B cell (primary cell): ENCODE data around the gene MOB3C. TPM values are rescaled to one million over a fixed set of nuclear protein-coding genes. Genes with fewer than 3 reads are reported as not detected.

Experiments
- ATAC-seq: fragments of 200-7000 bp; cut with Tn5 transposase; one replicate; pipeline ENCODE4 v1.10.0; 2021; ENCODE audit warnings: low read depth, mild to moderate bottlenecking, moderate number of reproducible peaks, moderate library complexity
- CTCF ChIA-PET: fragments of 350-600 bp; sonication (Branson Sonifier 250); formaldehyde crosslinking; loops from one replicate; lab custom pipeline; 2021; ENCODE audit warnings: antibody characterized with exemption, inconsistent platforms; lab: Charles Lee
- POLR2A ChIA-PET: fragments of 350-600 bp; sonication (Branson Sonifier 250); formaldehyde crosslinking; loops from one replicate; lab custom pipeline; 2021; ENCODE audit warnings: antibody characterized with exemption; lab: Charles Lee
- DNase-seq: peaks from one replicate; pipeline ENCODE4 v3.0.0; 2013
- H2AFZ ChIP-seq: 2 replicates; pipeline ENCODE4 v1.6.1; 2012; ENCODE audit warnings: mild to moderate bottlenecking, low read depth, low read length; ENCODE audit not compliant: insufficient read depth, poor library complexity, severe bottlenecking
- H3K27ac ChIP-seq, 2 donors: 1 replicate in 1 of 2; 2 replicates in 1 of 2; pipeline ENCODE4 v1.5.1; 2012 to 2013; ENCODE audit warnings: low read length in 2 of 2, mild to moderate bottlenecking in 2 of 2, moderate library complexity in 1 of 2
- H3K27me3 ChIP-seq, 4 experiments: fragments of 200-600 bp in 1 of 4; sonication (generic) in 1 of 4; replicated peaks in 1 of 4; 1 replicate in 2 of 4; 2 replicates in 2 of 4; pipeline versions ENCODE4 v1.6.1 to v1.7.0; 2013 to 2016; ENCODE audit warnings: low read length in 3 of 4, mild to moderate bottlenecking in 2 of 4, mixed read lengths in 1 of 4, moderate library complexity in 1 of 4; ENCODE audit not compliant: insufficient read depth in 4 of 4, control insufficient read depth in 3 of 4; ENCODE audit errors: control extremely low read depth in 1 of 4
- H3K36me3 ChIP-seq, 2 experiments: replicated peaks in 1 of 2; 1 replicate in 1 of 2; 2 replicates in 1 of 2; pipeline versions ENCODE4 v1.6.1 to v1.7.1; 2013; ENCODE audit warnings: low read length in 1 of 2; ENCODE audit not compliant: insufficient read depth in 2 of 2, control insufficient read depth in 1 of 2; ENCODE audit errors: control extremely low read depth in 1 of 2, extremely low read depth in 1 of 2
- H3K4me1 ChIP-seq, 2 donors: fragments of 200-600 bp in 1 of 2; sonication (generic) in 1 of 2; 1 replicate in 1 of 2; 2 replicates in 1 of 2; pipeline versions ENCODE4 v1.5.1 to v1.6.1; 2013 to 2017; ENCODE audit warnings: low read length in 2 of 2; ENCODE audit not compliant: control insufficient read depth in 2 of 2, insufficient read depth in 2 of 2
- H3K4me2 ChIP-seq: replicated peaks from 2 replicates; pipeline ENCODE3; 2012; ENCODE audit warnings: mild to moderate bottlenecking, low read depth, low read length; ENCODE audit not compliant: poor library complexity, severe bottlenecking
- H3K4me3 ChIP-seq, 5 experiments: fragments of 200-600 bp in 1 of 5; sonication (generic) in 1 of 5; 1 replicate in 3 of 5; 2 replicates in 2 of 5; pipeline versions ENCODE4 v1.5.1 to v1.7.0; 2011 to 2016; ENCODE audit warnings: low read length in 4 of 5, mild to moderate bottlenecking in 4 of 5, low read depth in 2 of 5, control low read depth in 1 of 5, moderate library complexity in 1 of 5; ENCODE audit not compliant: insufficient read depth in 1 of 5; ENCODE audit errors: control extremely low read depth in 1 of 5, extremely low read depth in 1 of 5
- H3K79me2 ChIP-seq: fragments of 200-600 bp; sonication (generic); one replicate; pipeline ENCODE4 v1.6.0; 2016; ENCODE audit warnings: low read length; ENCODE audit not compliant: control insufficient read depth, insufficient read depth
- H3K9ac ChIP-seq: fragments of 200-600 bp; sonication (generic); 2 replicates; pipeline ENCODE4 v1.6.1; 2017; ENCODE audit warnings: mild to moderate bottlenecking, low read length, moderate library complexity
- H3K9me3 ChIP-seq, 3 donors: one replicate each; pipeline versions ENCODE4 v1.6.1 to v1.7.1; 2013; ENCODE audit warnings: low read length in 2 of 3; ENCODE audit not compliant: control insufficient read depth in 2 of 3, insufficient read depth in 1 of 3; ENCODE audit errors: control extremely low read depth in 1 of 3
- H4K20me1 ChIP-seq: 2 replicates; pipeline ENCODE4 v1.6.0; 2012; ENCODE audit warnings: mild to moderate bottlenecking, low read length; ENCODE audit not compliant: insufficient read depth, control insufficient read depth, poor library complexity, severe bottlenecking
- H3K27ac Mint-ChIP-seq: one replicate; pipeline ENCODE4 v1.8.0; 2021; ENCODE audit warnings: mixed read lengths
- H3K27me3 Mint-ChIP-seq: one replicate; pipeline ENCODE4 v1.8.0; 2021; ENCODE audit warnings: mixed read lengths
- H3K4me1 Mint-ChIP-seq: one replicate; pipeline ENCODE4 v1.8.0; 2021; ENCODE audit warnings: mixed read lengths
- H3K4me3 Mint-ChIP-seq: one replicate; pipeline ENCODE4 v1.8.0; 2021; ENCODE audit warnings: mixed read lengths
- H3K9me3 Mint-ChIP-seq: one replicate; pipeline ENCODE4 v1.8.0; 2022; ENCODE audit warnings: mixed read lengths; ENCODE audit not compliant: insufficient read depth
- EZH2 ChIP-seq: IDR thresholded peaks from 2 replicates; pipeline ENCODE4 v1.6.1; 2012; ENCODE audit warnings: borderline replicate concordance, low read depth, mild to moderate bottlenecking, moderate library complexity, low read length; ENCODE audit not compliant: insufficient read depth, poor library complexity, severe bottlenecking
- WGBS: methylation state at CpG from one replicate; pipeline ENCODE4 v1.1.5; 2013; ENCODE audit warnings: missing lambda C conversion rate; ENCODE audit not compliant: insufficient coverage; 5-methylcytosine and 5-hydroxymethylcytosine counted together
- intact Hi-C: fragments of 100-400 bp; cut with micrococcal nuclease; formaldehyde crosslinking; loops from one replicate; pipeline ENCODE4 v1.10.0; 2022
- polyA plus RNA-seq: library from polyadenylated mRNA; depleted of rRNA; stranded (reverse); fragments of >200 nt; gene quantifications from 2 replicates; pipeline ENCODE4 v1.2.3, GENCODE V29; 2012
- total RNA-seq, 2 donors: library from RNA; stranded (reverse); fragments of 120-200 nt in 1 of 2; gene quantifications; 1 replicate in 1 of 2; 2 replicates in 1 of 2; pipeline versions ENCODE4 v1.2.3 to v1.2.4, GENCODE V29; 2013 to 2022
- TF ChIP-seq, protein P1 (sequence below): fragments of 200-600 bp; IDR thresholded peaks from one replicate; pipeline ENCODE4 v1.8.0; 2022; ENCODE audit warnings: antibody characterized with exemption, mild to moderate bottlenecking

MOB3C gene
- total and polyA plus RNA-seq, 2 donors (not counting 1 experiment from before 2014, with no cell fraction given): 18.9 to 19.2 TPM

DNA sequence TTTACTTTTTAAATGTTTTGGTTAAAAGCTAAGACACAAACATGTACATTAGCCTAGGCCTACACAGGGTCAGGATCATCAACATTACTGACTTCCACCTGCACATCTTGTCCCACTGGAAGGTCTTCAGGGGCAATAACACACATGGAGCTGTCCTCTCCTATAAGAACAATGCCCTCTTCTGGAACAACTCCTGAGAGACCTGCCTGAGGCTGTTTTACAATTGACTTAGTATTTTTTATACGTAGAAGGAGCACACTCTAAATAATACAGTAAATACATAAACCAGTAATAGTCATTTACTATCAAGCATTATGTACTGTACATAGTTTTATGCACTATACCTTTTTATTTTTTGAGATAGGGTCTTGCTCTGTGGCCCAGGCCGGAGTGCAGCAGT, 14.1 kb upstream of the MOB3C start:
- H3K4me3 ChIP-seq: no peak overlapping the region
- H3K79me2 ChIP-seq: no peaks in the 10 kb centered on the region
- no peaks in the 10 kb centered on the region for H3K27me3 Mint-ChIP-seq
- H2AFZ ChIP-seq: no peak overlapping the region
- no peaks in the 10 kb centered on the region for H3K9me3 ChIP-seq
- H3K4me1 ChIP-seq: no peaks in the 10 kb centered on the region
- H3K4me1 Mint-ChIP-seq: no peaks in the 10 kb centered on the region
- H3K36me3 ChIP-seq: peaks cover 5 to 18% of the 10 kb centered on the region in 2 experiments
- no peaks in the 10 kb centered on the region for H4K20me1 ChIP-seq
- no peak overlapping the region for H3K4me3 Mint-ChIP-seq
- WGBS: no CpG with 5 or more reads among the region's 2 CpGs
- H3K4me2 ChIP-seq: no peak overlapping the region
- TF ChIP-seq, protein P1, sequence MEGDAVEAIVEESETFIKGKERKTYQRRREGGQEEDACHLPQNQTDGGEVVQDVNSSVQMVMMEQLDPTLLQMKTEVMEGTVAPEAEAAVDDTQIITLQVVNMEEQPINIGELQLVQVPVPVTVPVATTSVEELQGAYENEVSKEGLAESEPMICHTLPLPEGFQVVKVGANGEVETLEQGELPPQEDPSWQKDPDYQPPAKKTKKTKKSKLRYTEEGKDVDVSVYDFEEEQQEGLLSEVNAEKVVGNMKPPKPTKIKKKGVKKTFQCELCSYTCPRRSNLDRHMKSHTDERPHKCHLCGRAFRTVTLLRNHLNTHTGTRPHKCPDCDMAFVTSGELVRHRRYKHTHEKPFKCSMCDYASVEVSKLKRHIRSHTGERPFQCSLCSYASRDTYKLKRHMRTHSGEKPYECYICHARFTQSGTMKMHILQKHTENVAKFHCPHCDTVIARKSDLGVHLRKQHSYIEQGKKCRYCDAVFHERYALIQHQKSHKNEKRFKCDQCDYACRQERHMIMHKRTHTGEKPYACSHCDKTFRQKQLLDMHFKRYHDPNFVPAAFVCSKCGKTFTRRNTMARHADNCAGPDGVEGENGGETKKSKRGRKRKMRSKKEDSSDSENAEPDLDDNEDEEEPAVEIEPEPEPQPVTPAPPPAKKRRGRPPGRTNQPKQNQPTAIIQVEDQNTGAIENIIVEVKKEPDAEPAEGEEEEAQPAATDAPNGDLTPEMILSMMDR: no peak
- TF ChIP-seq EZH2: no peak
- intact Hi-C loops: no loop called here
- CTCF ChIA-PET: no interaction called here
- H3K9ac ChIP-seq: no peak overlapping the region
- POLR2A ChIA-PET: no interaction called here
- H3K9me3 Mint-ChIP-seq: no peaks in the 10 kb centered on the region
- H3K27ac Mint-ChIP-seq: no peak overlapping the region
- no peak overlapping the region for H3K27ac ChIP-seq
- DNase-seq (no peak), ATAC-seq (no peak)
- no peaks in the 10 kb centered on the region for H3K27me3 ChIP-seq

DNA sequence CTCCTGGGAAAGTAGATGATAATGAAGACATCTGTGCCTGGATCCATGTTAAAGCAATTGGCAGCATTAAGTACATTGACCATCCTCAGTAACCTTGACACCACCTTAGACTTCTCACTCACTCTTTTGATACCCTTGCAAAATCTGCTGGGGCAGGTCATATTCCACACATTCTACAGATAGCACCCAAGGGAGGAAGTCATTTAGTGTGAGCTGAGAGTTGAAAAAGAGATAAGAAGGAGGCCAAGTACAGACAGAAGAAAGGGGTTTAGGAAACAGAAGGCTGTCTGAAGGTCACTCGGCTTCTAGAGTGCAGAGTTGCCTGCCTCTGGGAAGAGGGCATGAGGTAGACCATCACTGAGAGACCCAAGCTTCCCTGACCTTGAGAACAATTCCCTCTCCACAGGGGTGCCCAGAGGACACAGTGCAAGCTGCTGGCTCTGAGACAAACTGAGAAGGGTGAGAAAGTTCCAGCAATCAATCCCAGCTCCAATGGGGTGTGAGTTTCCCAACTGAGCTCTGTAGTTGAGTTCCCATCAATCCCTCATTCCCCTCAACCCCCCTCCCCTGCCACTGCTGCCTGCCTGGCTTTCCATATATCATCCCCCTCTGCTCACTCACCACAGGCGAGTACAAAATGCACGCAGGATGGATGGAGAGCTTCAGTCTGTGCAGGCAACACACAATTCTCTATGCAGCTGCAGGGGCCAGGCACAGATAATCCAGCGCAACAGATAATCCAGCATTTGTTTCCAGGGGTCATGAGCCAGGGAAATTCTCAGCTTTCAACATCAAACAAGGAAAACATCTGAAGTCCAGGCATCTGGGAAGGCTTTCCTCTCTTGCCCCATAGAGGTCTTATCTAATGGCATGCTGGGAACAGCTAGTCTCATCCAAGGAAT, 7.4 kb upstream of the MOB3C start:
- no peaks in the 10 kb centered on the region for H3K9me3 ChIP-seq
- no peak overlapping the region for H3K9ac ChIP-seq
- no peak overlapping the region for H2AFZ ChIP-seq
- no peaks in the 10 kb centered on the region for H3K27me3 Mint-ChIP-seq
- ChIA-PET POLR2A (no interaction called here), CTCF (no interaction called here)
- no peaks in the 10 kb centered on the region for H3K79me2 ChIP-seq
- ATAC-seq (no peak), DNase-seq (no peak)
- H3K4me1 Mint-ChIP-seq: peaks cover 10% of the 10 kb centered on the region
- H3K27ac ChIP-seq: no peak overlapping the region
- no peaks in the 10 kb centered on the region for H3K36me3 ChIP-seq
- H3K4me3 ChIP-seq: no peak overlapping the region
- no peak overlapping the region for H3K27ac Mint-ChIP-seq
- intact Hi-C loops: no loop called here
- peaks cover 8 to 9% of the 10 kb centered on the region in 2 donors for H3K4me1 ChIP-seq
- no peaks in the 10 kb centered on the region for H4K20me1 ChIP-seq
- WGBS: 98% methylated on average over 4 of the region's 4 CpGs
- H3K9me3 Mint-ChIP-seq: no peaks in the 10 kb centered on the region
- no peak overlapping the region for H3K4me3 Mint-ChIP-seq
- no peaks in the 10 kb centered on the region for H3K27me3 ChIP-seq
- TF ChIP-seq EZH2: no peak
- TF ChIP-seq, protein P1: no peak
- H3K4me2 ChIP-seq: no peak overlapping the region
